WTC11 (cell line): ENCODE data around the gene HDAC5.

ENCODE experiments used
- AFF4 ChIP-seq: sonication (generic); formaldehyde crosslinking; IDR thresholded peaks from 2 replicates; pipeline ENCODE4 v1.8.1; 2023; ENCODE audit warnings: mild to moderate bottlenecking, missing genetic modification reagents, borderline replicate concordance
- ARID4B ChIP-seq: sonication (generic); formaldehyde crosslinking; IDR thresholded peaks from 2 replicates; pipeline ENCODE4 v1.8.0; 2023; ENCODE audit warnings: missing genetic modification reagents, mild to moderate bottlenecking, borderline replicate concordance
- ATF1 ChIP-seq: sonication (generic); formaldehyde crosslinking; IDR thresholded peaks from 2 replicates; pipeline ENCODE4 v1.8.1; 2023; ENCODE audit warnings: mild to moderate bottlenecking, moderate library complexity, missing genetic modification reagents
- CTCF ChIP-seq: fragments of 200-600 bp; IDR thresholded peaks from 2 replicates; pipeline ENCODE4 v1.8.0; 2022; ENCODE audit warnings: antibody characterized with exemption
- E2F1 ChIP-seq: sonication (generic); formaldehyde crosslinking; IDR thresholded peaks from 2 replicates; pipeline ENCODE4 v1.8.0; 2022; ENCODE audit warnings: mild to moderate bottlenecking, missing genetic modification reagents
- E2F5 ChIP-seq: sonication (generic); formaldehyde crosslinking; IDR thresholded peaks from 2 replicates; pipeline ENCODE4 v1.8.1; 2022; ENCODE audit warnings: mild to moderate bottlenecking, moderate library complexity, missing genetic modification reagents
- ESRRA ChIP-seq: sonication (generic); formaldehyde crosslinking; IDR thresholded peaks from 2 replicates; pipeline ENCODE4 v1.8.1; 2022; ENCODE audit warnings: mild to moderate bottlenecking, missing genetic modification reagents, borderline replicate concordance
- FOXP4 ChIP-seq: sonication (generic); formaldehyde crosslinking; IDR thresholded peaks from 2 replicates; pipeline ENCODE4 v1.8.0; 2022; ENCODE audit warnings: mild to moderate bottlenecking, missing genetic modification reagents
- ZNF281 ChIP-seq: sonication (generic); formaldehyde crosslinking; IDR thresholded peaks from 2 replicates; pipeline ENCODE4 v1.8.0; 2023; ENCODE audit warnings: mild to moderate bottlenecking, missing genetic modification reagents

GRCh38 chr17:44071198-44071520 lies 52.3 kb downstream of the HDAC5 start:
- TF ChIP-seq CTCF (no peak), ESRRA (CRISPR knock-in tag) (no peak), AFF4 (CRISPR knock-in tag) (no peak), FOXP4 (CRISPR knock-in tag) (no peak), ATF1 (CRISPR knock-in tag) (no peak), E2F1 (CRISPR knock-in tag) (no peak), ARID4B (CRISPR knock-in tag) (no peak), ZNF281 (no peak), E2F5 (CRISPR knock-in tag) (no peak)
